Psoas muscle (tissue), 8 donors: ENCODE data around the gene COL20A1. TPM values are rescaled to one million over a fixed set of nuclear protein-coding genes. Genes with fewer than 3 reads are reported as not detected.

Experiments used
- ATAC-seq, 4 donors: fragments of 200-7000 bp; cut with Tn5 transposase; one replicate each; pipeline ENCODE4 v1.9.1; 2020; ENCODE audit warnings: moderate library complexity in 3 of 4, mild to moderate bottlenecking in 2 of 4
- DNase-seq, 2 donors: peaks; one replicate each; pipeline ENCODE4 v3.0.0-alpha.2; 2020
- H3K27ac ChIP-seq: fragments of 200-600 bp; one replicate; pipeline ENCODE4 v1.8.0; 2022
- H3K27me3 ChIP-seq, 3 donors: fragments of 200-600 bp in 1 of 3; one replicate each; pipeline versions ENCODE4 v1.6.1 to v1.8.0; 2013 to 2022; ENCODE audit warnings: low read length in 2 of 3, mild to moderate bottlenecking in 2 of 3, moderate library complexity in 1 of 3; ENCODE audit not compliant: insufficient read depth in 3 of 3
- H3K36me3 ChIP-seq, 2 donors: fragments of 200-600 bp in 1 of 2; one replicate each; pipeline versions ENCODE4 v1.6.1 to v1.8.0; 2013 to 2022; ENCODE audit warnings: low read depth in 1 of 2, mild to moderate bottlenecking in 1 of 2, moderate library complexity in 1 of 2; ENCODE audit not compliant: insufficient read depth in 1 of 2
- H3K4me1 ChIP-seq: fragments of 200-600 bp; one replicate; pipeline ENCODE4 v1.8.0; 2022
- H3K4me3 ChIP-seq: fragments of 200-600 bp; one replicate; pipeline ENCODE4 v1.8.0; 2022; ENCODE audit warnings: mild to moderate bottlenecking
- H3K9me3 ChIP-seq: fragments of 200-600 bp; one replicate; pipeline ENCODE4 v1.8.0; 2022
- CTCF ChIP-seq: fragments of 200-600 bp; IDR thresholded peaks from one replicate; pipeline ENCODE4 v1.8.0; 2022; ENCODE audit warnings: antibody characterized with exemption
- WGBS, 3 donors: extraction: QIAGEN DNeasy Blood & Tissue Kit; methylation state at CpG; one replicate each; pipeline versions ENCODE4 v1.1.6 to v1.1.7; 2013; 5-methylcytosine and 5-hydroxymethylcytosine counted together
- intact Hi-C, 2 donors: fragments of 100-400 bp; cut with DNase I; formaldehyde crosslinking; loops; one replicate each; pipeline versions ENCODE4 v1.11.0 to v1.14.2; 2022
- polyA plus RNA-seq, 3 donors: library from polyadenylated mRNA; stranded (reverse); fragments of 200-250 nt; gene quantifications; one replicate each; pipeline ENCODE4 v1.2.3, GENCODE V29; 2013
- total RNA-seq, 4 donors: library from RNA; stranded (reverse); fragmentation: NEBNext Ultra II Directional in 2 of 4; extraction: Animal tissue kit (Norgen Biotek cat#: 25700) in 2 of 4; gene quantifications; one replicate each; pipeline versions ENCODE4 v1.2.1 to v1.2.4, GENCODE V29; 2021 to 2023
- donor health status: healthy with polysubstance abuse.
- donor health status: DM: no; HTN: no; CAD: no; lungs with moderate emphysema.
- donor health status: Bipolar disorder and iron deficiency.
- donor health status: healthy.
- donor health status: DM: yes; HTN: yes; CAD: no.
- donor health status: DM: no; HTN: no; CAD: no.
- donor health status: DM: no; HTN: no; CAD: no.
- donor health status: DM: yes; HTN: yes; CAD: no.

The COL20A1 gene
- total and polyA plus RNA-seq, 7 donors, result 0.08 to 0.09 TPM; not detected in 5

GRCh38 chr20:63297371-63297781 lies 4.4 kb downstream of the COL20A1 start:
- TF ChIP-seq CTCF, result no peak

DNA sequence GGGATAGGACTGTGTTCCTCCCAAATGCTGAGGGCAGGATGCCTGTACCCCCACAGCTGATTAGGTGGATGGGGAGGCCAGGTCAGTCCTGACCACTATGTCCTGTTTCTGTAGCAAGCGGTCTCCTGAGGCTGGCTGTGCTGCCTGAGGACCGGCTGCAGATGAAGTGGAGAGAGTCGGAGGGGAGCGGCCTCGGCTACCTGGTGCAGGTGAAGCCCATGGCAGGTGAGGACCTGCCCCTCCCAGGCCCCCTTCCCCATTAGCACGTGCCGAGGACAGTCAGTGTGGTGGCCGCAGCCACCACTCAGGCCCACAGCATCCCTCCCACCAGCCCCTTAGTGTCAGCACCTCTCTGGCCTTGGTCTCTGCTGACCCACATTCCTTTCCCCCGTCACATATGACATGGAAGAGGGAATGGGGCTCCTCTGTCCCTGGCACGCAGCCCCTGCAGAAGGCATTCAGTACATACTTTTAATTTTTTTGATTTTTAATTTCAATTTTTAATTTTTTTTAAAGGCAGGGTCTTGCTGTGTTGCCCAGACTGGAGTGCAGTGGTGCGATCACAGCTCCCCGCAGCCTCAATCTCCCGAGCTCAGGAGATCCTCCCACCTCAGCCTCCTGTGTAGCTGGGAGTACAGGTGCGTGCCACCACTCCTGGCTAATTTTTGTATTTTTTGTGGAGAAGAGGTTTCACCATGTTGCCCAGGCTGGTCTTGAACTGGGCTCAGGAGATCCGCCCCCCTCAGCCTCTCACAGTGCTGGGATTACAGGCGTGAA lies 5.0 kb downstream of the COL20A1 start:
- WGBS, 3 donors, result 78 to 85% (median 79%) methylated on average over 13 to 16 of the region's 16 CpGs
- DNase-seq, result no peak

More at GRCh38 chr20:63297371-63297781, 4.4 kb downstream of the COL20A1 start:
- no peak for ATAC-seq
- no peak for DNase-seq
- intact Hi-C loops, result no loop called here
- Histone ChIP-seq H3K4me1 (no peaks in the 10 kb centered on the region), H3K9me3 (peaks cover 16% of the 10 kb centered on the region), H3K36me3 (no peaks in the 10 kb centered on the region), H3K27ac (no peak overlapping the region), H3K27me3 (peaks cover 0 to 73% (median 24%) of the 10 kb centered on the region in 3 donors), H3K4me3 (no peak overlapping the region)
- 53 to 62% (median 53%) methylated on average over 8 to 11 of the region's 11 CpGs for WGBS, 3 donors

DNA sequence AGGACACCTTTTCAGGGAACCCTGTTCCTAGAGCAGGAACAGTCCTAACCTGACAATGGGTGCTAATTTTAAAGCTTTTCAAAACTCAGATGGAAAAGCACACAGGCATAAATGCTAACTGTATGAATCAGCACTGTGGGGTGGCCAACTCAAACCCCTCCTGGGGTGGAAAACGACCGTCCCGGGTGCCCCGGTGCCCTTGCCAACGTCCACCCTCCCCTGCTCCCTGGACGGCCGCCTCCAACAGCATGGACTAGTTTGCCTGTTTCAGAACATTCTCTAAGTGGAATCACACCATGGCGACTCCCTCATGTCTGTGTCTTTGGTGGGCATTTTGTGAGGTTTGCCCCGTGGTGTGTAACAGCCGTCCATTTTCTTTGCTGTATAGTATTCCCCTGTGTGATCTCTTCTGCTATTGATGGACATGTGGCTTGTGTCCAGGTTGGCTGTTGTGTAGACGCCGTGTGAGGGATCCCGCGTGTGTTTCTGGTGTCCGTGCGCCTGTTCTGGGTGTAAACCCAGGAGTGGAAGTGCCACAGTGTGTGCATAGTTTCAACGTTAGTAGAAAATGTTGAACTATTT lies 5.8 kb downstream of the COL20A1 start:
- intact Hi-C loops, result no loop called here

More for the DNA sequence above, 5.0 kb downstream of the COL20A1 start:
- Histone ChIP-seq H3K27ac (no peak overlapping the region), H3K4me3 (no peak overlapping the region), H3K4me1 (no peaks in the 10 kb centered on the region), H3K27me3 (peaks cover 0 to 72% (median 24%) of the 10 kb centered on the region in 3 donors), H3K9me3 (peaks cover 18% of the 10 kb centered on the region), H3K36me3 (no peaks in the 10 kb centered on the region)
- TF ChIP-seq CTCF, result no peak
- intact Hi-C loops, result no loop called here
- ATAC-seq, result no peak

GRCh38 chr20:63301671-63302070 lies 8.7 kb downstream of the COL20A1 start:
- no peak for TF ChIP-seq CTCF
- DNase-seq (no peak), ATAC-seq (no peak)
- Histone ChIP-seq H3K9me3 (peaks cover 18% of the 10 kb centered on the region), H3K36me3 (no peaks in the 10 kb centered on the region), H3K4me3 (no peak overlapping the region), H3K4me1 (no peaks in the 10 kb centered on the region), H3K27me3 (peaks cover 0 to 53% (median 18%) of the 10 kb centered on the region in 3 donors), H3K27ac (no peak overlapping the region)
- intact Hi-C loops, result no loop called here
- 97 to 100% (median 97%) methylated on average over 1 of the region's 1 CpG for WGBS, 3 donors

More for the DNA sequence above, 5.8 kb downstream of the COL20A1 start:
- H3K27me3 ChIP-seq, result peaks cover 0 to 64% (median 23%) of the 10 kb centered on the region in 3 donors
- no peak for DNase-seq
- H3K36me3 ChIP-seq, result no peaks in the 10 kb centered on the region
- H3K27ac ChIP-seq, result no peak overlapping the region
- 79 to 84% (median 79%) methylated on average over 17 of the region's 17 CpGs for WGBS, 3 donors
- no peak for ATAC-seq
- no peaks in the 10 kb centered on the region for H3K4me1 ChIP-seq
- H3K9me3 ChIP-seq, result peaks cover 18% of the 10 kb centered on the region
- H3K4me3 ChIP-seq, result no peak overlapping the region
- TF ChIP-seq CTCF, result no peak
